Muscle of leg (tissue), 11 donors: Measurements from ENCODE around the gene KLRD1. TPM values are rescaled to one million over a fixed set of nuclear protein-coding genes. Genes with fewer than 3 reads are reported as not detected.
"Not testable (repeated sequence)": the region's sequence is repeated elsewhere in the genome, so short reads cannot be mapped to it uniquely, and the experiment has no call there.

Experiments used
- DNase-seq: peaks from one replicate; pipeline ENCODE4 v3.0.0; 2013
- H3K27ac ChIP-seq: one replicate; pipeline ENCODE4 v1.5.1; 2013; ENCODE audit warnings: mild to moderate bottlenecking, low read length, control low read depth
- H3K27me3 ChIP-seq: one replicate; pipeline ENCODE4 v1.6.1; 2013; ENCODE audit warnings: low read length; ENCODE audit not compliant: control insufficient read depth, insufficient read depth
- H3K36me3 ChIP-seq: one replicate; pipeline ENCODE4 v1.6.1; 2013; ENCODE audit warnings: low read length; ENCODE audit not compliant: control insufficient read depth, insufficient read depth
- H3K4me1 ChIP-seq: one replicate; pipeline ENCODE4 v1.6.1; 2013; ENCODE audit warnings: low read length; ENCODE audit not compliant: control insufficient read depth, insufficient read depth
- H3K4me3 ChIP-seq: one replicate; pipeline ENCODE4 v1.5.1; 2013; ENCODE audit warnings: low read length, control low read depth
- H3K9me3 ChIP-seq: replicated peaks from 2 replicates; pipeline ENCODE4 v1.6.1; 2013; ENCODE audit warnings: low read depth, low read length; ENCODE audit not compliant: control insufficient read depth
- WGBS: methylation state at CpG from one replicate; pipeline ENCODE4 v1.1.5; 2013; ENCODE audit warnings: missing lambda C conversion rate; ENCODE audit not compliant: insufficient coverage; 5-methylcytosine and 5-hydroxymethylcytosine counted together
- polyA plus RNA-seq, 8 donors: library from polyadenylated mRNA; unstranded; fragments of 120-200 nt; gene quantifications; one replicate each; pipeline versions ENCODE4 v1.2.1 to v1.2.3, GENCODE V29; 2013; ENCODE audit warnings: inconsistent platforms in 1 of 8, low replicate concordance in 1 of 8; ENCODE audit not compliant: insufficient read length in 8 of 8, insufficient read depth in 1 of 8
- total RNA-seq: library from RNA; stranded (reverse); fragments of 120-200 nt; gene quantifications from one replicate; pipeline ENCODE4 v1.2.4, GENCODE V29; 2013

KLRD1 gene
- total and polyA plus RNA-seq, 9 donors: 0.16 to 0.58 (median 0.24) TPM

DNA sequence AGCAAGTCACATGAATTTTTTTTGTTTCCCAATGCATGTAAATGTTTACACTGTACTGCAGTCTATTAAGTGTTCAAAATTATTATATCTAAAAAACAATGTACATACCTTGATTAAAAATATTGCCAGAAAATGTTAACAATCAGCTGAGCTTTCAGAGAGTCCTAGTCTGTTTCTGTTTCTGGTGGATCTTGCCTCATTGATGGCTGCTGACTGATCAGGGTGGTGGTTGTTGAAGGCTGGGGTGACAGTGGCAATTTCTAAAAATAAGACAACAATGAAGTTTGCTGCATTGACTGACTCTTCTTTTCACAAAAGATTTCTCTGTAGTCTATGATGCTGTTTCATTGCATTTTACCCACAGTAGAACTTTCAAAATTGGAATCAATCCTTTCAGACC, 16.6 kb upstream of the KLRD1 start:
- Histone ChIP-seq H3K4me3 (no peak overlapping the region), H3K9me3 (no peaks in the 10 kb centered on the region), H3K36me3 (no peaks in the 10 kb centered on the region), H3K27ac (no peak overlapping the region), H3K4me1 (no peaks in the 10 kb centered on the region), H3K27me3 (no peaks in the 10 kb centered on the region)
- no peak for DNase-seq

DNA sequence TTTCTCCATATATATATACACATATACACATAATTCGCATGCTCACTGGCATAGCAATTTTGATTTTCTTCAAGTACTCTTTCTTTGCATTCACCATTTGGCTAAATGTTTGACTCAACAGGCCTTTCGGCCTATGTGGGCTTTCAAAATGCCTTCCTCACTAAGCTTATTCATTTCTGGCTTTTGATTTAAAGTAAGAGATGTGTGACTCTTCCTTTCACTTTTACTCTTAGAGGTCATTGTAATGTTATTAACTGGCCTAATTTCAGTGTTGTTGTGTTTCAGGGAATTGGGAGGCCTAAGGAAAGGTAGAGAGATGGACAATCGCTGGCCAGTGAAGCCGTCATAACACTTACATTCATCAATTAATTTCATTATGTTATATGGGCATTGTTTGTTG, 14.5 kb upstream of the KLRD1 start:
- no peak overlapping the region for H3K4me3 ChIP-seq
- no peaks in the 10 kb centered on the region for H3K4me1 ChIP-seq
- no peaks in the 10 kb centered on the region for H3K27me3 ChIP-seq
- H3K9me3 ChIP-seq: no peaks in the 10 kb centered on the region
- no CpG with 5 or more reads among the region's 4 CpGs for WGBS
- H3K27ac ChIP-seq: no peak overlapping the region
- DNase-seq: no peak
- no peaks in the 10 kb centered on the region for H3K36me3 ChIP-seq

DNA sequence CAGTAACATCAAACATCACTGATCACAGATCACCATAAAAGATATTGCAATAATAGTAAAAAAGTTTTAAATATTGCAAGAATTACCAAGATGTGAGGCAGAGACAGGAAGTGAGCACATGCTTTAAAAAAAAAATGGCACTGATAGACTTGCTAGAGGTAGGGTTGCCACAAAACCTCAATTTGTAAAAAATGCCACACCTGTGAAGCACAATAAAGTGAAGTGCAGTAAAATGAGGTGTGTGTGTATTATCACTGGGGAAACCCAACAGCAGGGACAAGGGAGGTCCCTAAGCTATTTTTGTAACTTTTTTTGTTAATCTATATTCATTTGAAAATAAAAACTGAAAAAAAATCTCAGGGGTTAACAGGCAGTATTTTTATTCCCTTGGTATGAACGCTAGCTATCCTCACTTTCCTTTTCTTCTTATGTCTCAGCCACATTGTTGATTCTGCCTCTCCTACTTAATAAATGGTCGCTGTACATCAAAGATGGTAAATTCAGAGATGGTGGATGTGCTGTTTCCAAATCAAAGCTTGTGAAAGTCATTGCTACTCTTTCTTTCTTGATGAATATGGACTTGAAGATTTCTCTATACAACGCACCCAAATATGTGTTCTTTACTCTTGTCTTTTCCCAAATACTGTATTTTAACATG, 14.0 kb upstream of the KLRD1 start:
- Histone ChIP-seq H3K36me3 (no peaks in the 10 kb centered on the region), H3K4me1 (no peaks in the 10 kb centered on the region), H3K4me3 (no peak overlapping the region), H3K9me3 (no peaks in the 10 kb centered on the region), H3K27me3 (no peaks in the 10 kb centered on the region), H3K27ac (no peak overlapping the region)
- DNase-seq: no peak
- WGBS: no CpG with 5 or more reads among the region's 3 CpGs

DNA sequence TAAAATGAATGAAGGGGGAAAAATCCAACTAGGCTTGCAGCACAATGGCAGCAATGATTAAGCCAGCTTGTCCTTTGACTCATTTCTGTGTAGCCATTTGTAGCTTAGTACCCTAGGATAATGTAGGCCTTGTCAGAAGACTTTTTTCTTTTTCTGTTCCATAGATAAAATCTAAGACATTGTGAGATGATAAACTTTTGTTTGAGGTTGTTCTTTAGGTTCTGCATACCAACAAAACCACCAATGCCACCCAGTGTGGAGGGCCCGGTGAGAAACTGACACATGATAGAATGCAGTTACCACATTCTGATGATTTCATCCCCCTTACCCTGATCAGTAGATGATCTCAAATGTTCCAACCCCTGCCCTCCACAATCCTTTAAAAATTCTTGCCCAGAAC, 6.6 kb upstream of the KLRD1 start:
- no peaks in the 10 kb centered on the region for H3K4me1 ChIP-seq
- no peak overlapping the region for H3K4me3 ChIP-seq
- no CpG with 5 or more reads among the region's 1 CpG for WGBS

DNA sequence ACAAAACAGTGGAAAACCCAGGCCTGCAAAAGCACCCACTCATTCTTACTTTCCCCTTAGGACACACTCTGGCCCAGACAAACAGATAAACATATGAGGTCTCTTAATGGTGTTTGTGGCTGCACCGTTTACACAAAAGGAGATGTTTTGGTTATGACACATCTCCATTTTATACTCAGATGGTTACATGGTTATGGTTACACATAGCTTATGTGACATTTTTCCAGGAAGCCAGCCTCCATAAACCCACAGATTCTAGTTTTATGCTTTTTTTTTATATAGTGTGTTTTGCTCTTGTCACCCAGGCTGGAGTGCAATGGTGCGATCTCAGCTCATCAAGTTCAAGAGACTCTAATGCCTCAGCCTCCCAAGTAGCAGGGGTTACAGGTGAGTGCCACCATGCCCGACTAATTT, 3.5 kb upstream of the KLRD1 start:
- no peaks in the 10 kb centered on the region for H3K27me3 ChIP-seq
- no peak for DNase-seq
- H3K9me3 ChIP-seq: no peaks in the 10 kb centered on the region
- H3K4me1 ChIP-seq: no peaks in the 10 kb centered on the region
- WGBS: 80% methylated on average over 2 of the region's 3 CpGs
- H3K27ac ChIP-seq: no peak overlapping the region
- no peak overlapping the region for H3K4me3 ChIP-seq
- H3K36me3 ChIP-seq: no peaks in the 10 kb centered on the region

More for the DNA sequence above, 6.6 kb upstream of the KLRD1 start:
- DNase-seq: no peak
- Histone ChIP-seq H3K27ac (no peak overlapping the region), H3K36me3 (no peaks in the 10 kb centered on the region), H3K27me3 (no peaks in the 10 kb centered on the region), H3K9me3 (no peaks in the 10 kb centered on the region)

DNA sequence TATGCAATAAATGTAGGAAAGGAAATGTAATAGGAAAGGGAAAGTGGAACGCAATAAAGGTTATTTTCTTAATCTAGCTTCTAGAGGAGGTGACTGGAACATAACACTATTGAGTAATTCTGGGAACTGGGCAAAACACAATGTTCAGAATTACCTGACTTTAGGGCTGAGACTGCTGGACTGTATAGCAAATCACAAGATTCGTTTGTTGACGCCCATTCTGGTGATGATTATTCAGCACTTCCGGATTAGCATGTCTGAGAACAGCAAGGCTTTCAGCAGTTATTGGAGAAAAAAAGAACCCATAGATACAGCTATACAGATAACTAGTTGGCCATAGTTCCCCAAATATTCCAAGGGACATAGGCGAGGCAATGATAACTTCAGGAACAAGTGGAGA, 2.3 kb upstream of the KLRD1 start:
- H3K27me3 ChIP-seq: no peaks in the 10 kb centered on the region
- DNase-seq: no peak
- H3K36me3 ChIP-seq: no peaks in the 10 kb centered on the region
- no peaks in the 10 kb centered on the region for H3K9me3 ChIP-seq
- no peaks in the 10 kb centered on the region for H3K4me1 ChIP-seq
- no peak overlapping the region for H3K4me3 ChIP-seq
- H3K27ac ChIP-seq: no peak overlapping the region
- 88% methylated on average over 1 of the region's 5 CpGs for WGBS

DNA sequence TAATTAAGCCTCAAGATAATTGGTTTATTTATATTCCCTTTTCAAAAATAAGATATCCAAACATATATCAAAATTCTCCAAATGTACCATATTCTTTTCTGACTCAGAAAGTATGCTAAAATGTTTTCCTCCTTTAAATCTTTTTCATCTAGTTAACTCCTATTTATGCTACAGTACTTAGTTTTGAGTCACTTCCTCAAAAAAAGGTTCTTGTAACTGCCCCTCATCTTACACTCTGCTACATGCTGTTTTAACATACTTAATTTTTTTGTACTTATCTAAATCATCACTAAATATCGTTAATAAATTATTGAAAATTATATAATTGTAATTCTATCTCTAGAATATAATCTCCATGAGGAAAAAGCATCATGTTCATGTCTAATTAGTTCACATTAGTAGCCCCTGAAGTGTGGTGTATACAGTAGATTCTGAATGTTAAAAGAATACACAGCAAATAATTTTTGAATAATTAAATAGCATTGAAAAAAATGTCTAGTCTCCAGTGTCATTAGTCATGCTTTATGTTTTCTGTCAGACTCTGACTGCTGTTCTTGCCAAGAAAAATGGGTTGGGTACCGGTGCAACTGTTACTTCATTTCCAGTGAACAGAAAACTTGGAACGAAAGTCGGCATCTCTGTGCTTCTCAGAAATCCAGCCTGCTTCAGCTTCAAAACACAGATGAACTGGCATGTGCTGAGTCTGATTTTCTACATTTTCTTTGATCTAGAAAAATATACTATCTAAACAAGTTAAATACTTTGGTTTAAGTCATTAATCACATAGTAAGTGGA, 3.5 kb downstream of the KLRD1 start:
- H3K27ac ChIP-seq: no peak overlapping the region
- no peaks in the 10 kb centered on the region for H3K9me3 ChIP-seq
- no peaks in the 10 kb centered on the region for H3K36me3 ChIP-seq
- no peaks in the 10 kb centered on the region for H3K27me3 ChIP-seq
- H3K4me3 ChIP-seq: no peak overlapping the region
- DNase-seq: peak; percentile 35
- no peaks in the 10 kb centered on the region for H3K4me1 ChIP-seq
- WGBS: no CpG with 5 or more reads among the region's 4 CpGs

DNA sequence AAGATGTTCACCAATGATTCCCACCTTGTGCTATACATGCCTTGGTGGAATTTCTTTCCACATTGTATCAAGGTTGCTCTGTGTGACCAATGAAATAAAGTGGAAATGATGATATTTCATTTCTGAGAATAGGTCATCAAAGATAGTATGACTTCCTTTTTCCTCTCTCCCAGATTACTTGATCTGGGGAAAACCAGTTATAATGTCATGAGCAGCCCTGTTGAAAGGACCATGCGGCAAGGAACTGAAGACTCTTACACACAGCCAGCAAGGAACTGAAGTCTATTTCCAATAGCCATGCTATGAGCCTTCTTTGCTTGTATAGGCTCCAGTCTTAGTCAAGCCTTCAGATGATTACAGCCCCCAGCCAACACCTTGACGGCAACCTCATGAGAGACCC, 11.7 kb downstream of the KLRD1 start:
- no peak for DNase-seq
- H3K27me3 ChIP-seq: no peaks in the 10 kb centered on the region
- H3K27ac ChIP-seq: no peak overlapping the region
- H3K4me3 ChIP-seq: no peak overlapping the region
- no CpG with 5 or more reads among the region's 2 CpGs for WGBS
- no peaks in the 10 kb centered on the region for H3K36me3 ChIP-seq
- no peaks in the 10 kb centered on the region for H3K4me1 ChIP-seq
- no peaks in the 10 kb centered on the region for H3K9me3 ChIP-seq

DNA sequence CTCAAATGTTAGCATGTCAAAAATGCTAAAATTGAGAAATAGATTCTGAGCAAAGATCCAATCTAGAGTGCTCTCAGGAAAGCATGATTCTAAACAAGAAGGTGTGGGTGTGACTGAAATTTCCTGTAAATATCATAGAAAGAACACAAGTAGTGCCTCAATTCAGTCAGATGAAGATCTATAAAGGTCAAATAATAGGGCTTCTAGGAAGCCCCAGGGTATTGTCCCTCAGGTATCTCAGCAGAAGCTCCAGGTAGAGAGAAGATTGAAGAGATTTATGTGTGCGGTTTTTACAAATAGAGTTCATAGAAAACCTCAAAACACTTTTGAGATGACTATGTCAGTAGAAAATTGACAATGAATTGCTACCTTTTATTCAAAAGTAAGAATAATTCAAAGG, 13.0 kb downstream of the KLRD1 start:
- no peaks in the 10 kb centered on the region for H3K36me3 ChIP-seq
- no peaks in the 10 kb centered on the region for H3K9me3 ChIP-seq
- no peak overlapping the region for H3K27ac ChIP-seq
- no CpG with 5 or more reads among the region's 1 CpG for WGBS
- no peaks in the 10 kb centered on the region for H3K27me3 ChIP-seq
- no peaks in the 10 kb centered on the region for H3K4me1 ChIP-seq
- H3K4me3 ChIP-seq: no peak overlapping the region
- DNase-seq: no peak

DNA sequence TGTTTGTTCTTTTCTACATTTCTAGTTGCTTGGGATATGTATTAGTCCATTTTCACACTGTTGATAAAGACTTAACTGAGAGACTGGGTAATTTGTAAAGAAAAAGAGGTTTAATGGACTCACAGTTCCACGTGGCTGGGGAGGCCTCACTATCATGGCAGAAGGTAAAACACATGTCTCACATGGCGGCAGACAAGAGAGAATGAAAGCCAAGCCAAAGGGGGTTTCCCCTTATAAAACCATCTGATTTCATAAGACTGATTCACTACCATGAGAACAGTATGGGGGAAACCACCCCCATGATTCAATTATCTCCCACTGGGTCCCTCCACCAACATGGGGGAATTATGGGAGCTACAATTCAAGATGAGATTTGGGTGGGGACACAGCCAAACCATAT, 21.0 kb downstream of the KLRD1 start:
- DNase-seq, H3K4me1 ChIP-seq, H3K27ac ChIP-seq, H3K27me3 ChIP-seq, H3K9me3 ChIP-seq, H3K4me3 ChIP-seq, H3K36me3 ChIP-seq: not testable (repeated sequence)
- WGBS: 50% methylated on average over 1 of the region's 2 CpGs
